Peyer's patch (tissue), 4 donors: ENCODE measurements around the gene KRT77.

ENCODE experiments used
- CTCF ChIP-seq, 6 experiments: fragments of 450-650 bp in 4 of 6; fragments of 200-600 bp in 2 of 6; sonication (generic) in 1 of 6; IDR thresholded peaks; one replicate each; pipeline ENCODE4 v1.5.1; 2017 to 2019; ENCODE audit warnings: antibody characterized with exemption in 6 of 6, mild to moderate bottlenecking in 3 of 6, moderate library complexity in 1 of 6
- POLR2A ChIP-seq, 2 donors: fragments of 450-650 bp; IDR thresholded peaks; one replicate each; pipeline ENCODE4 v1.5.1; 2017; ENCODE audit warnings: antibody characterized with exemption in 2 of 2, mild to moderate bottlenecking in 2 of 2, moderate library complexity in 2 of 2

- TF ChIP-seq CTCF (IDR thresholded peaks at IDR 0.05) (no peak), POLR2A (IDR thresholded peaks at IDR 0.05) (no peak)
Observed at GRCh38 chr12:52650520-52651081, 52.7 kb downstream of the KRT77 start.
